ENCODE results near the gene CDC5L.

CDC5L gene

DNA sequence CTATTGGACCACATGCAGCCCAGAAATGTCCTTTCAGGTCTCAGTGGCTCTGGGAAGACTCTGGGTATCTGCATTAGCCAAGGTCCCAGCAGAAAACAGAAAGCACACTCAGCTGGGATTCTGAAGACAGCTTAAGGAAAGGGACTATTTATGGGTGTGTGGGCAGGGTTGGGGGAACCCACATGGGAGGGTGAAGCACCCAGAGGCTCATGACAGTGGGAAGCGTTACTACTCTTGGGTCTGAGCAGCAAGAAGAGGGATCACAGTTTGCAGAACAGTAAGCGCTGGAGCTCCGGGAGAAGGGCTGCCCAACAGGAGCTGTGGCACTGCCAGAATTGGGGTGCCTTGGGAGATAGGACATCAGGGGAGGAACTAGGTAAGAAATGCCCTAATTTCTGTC lies 12.4 kb upstream of the CDC5L start:
- DNase-seq, result no peak

GRCh38 chr6:44377484-44377883 lies 10.0 kb upstream of the CDC5L start:
- DNase-seq, result no peak

GRCh38 chr6:44377971-44378370 lies 9.5 kb upstream of the CDC5L start:
- no peak for DNase-seq

DNA sequence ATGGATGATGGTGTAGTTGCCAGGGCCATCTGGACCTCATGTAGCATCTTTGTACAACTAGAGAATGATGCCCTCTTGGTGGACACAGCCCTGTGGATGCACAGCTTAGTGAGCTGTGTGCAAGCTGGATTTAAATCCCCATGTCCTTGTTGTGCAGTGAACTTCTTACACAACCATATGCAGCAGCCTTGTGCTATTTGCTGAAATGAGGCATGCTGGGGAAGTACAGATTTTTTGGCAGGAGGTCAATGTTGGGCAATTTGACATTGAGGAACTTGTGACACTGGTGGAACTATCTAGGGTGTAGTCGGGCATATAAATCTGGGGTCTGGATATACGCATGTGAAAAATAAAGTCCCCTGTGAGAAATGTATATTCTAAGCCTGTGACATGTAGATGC lies 5.8 kb upstream of the CDC5L start:
- no peak for DNase-seq

GRCh38 chr6:44386364-44386928 lies 1.1 kb upstream of the CDC5L start:
- no peak for DNase-seq

DNA sequence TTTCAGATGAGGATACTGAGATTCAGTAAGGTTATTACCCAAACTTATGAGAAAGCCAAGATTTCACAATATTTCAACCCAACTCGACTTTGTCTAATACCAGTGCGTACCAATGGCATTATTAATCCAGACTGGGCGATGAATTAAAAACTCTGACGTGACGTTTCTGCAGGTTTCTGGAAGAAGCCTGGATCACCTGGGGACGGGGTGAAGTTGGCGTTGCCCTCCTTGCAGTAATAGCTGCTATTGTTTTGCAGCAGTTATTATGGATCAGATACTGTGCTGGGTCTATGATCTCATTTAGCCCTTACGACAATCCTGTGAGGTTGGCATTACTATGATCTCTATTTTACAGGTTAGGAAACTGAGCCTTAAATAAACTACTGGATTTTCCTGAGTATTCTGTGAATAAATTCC lies 569 bp upstream of the CDC5L start:
- DNase-seq, result no peak

GRCh38 chr6:44388135-44388487 lies 605 bp downstream of the CDC5L start:
- no peak for DNase-seq

DNA sequence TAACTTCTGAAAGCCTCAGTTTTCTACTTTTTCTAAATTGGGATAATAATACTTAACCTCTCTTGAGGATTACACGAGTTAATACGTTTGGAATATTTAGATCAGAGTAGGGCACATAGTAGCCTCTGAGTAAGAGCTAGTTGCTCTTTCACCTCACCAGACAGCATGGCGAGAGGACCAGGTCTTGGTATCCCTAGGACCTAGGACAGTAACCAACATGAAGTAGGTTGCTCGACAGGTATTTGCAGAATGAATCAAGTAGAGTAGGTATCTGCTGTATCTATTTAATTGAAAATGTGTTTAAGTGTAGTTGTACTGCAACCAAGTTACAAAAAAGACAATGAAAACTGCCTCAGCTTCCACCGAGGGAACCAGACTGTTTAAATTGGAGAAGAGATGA lies 1.4 kb downstream of the CDC5L start:
- DNase-seq, result no peak

- no peak for DNase-seq
These were observed 2.7 kb downstream of the CDC5L start for GRCh38 chr6:44390158-44390683.

DNA sequence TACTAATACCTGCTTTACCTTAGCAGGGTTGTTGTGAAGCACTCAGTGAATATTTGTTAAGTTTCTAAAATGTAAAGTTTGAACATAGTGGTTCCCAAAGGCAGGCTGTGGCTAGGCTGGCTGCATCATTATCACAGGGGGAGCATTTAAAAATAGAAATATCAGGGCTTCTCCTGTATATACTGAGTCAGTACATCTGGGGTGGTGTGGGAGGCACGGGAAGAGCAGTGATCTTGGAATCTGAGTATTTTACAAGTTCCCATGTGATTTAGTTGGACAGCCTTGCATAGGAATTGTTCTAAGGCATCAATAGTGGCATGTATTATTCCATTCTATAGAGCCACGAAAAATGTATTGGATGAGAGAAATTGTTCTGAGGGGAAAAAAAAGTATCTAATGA lies 8.0 kb downstream of the CDC5L start:
- DNase-seq, result no peak

- DNase-seq, result no peak
These were observed 9.5 kb downstream of the CDC5L start for GRCh38 chr6:44396968-44397367.

GRCh38 chr6:44397424-44398164 lies 10.1 kb downstream of the CDC5L start:
- DNase-seq, result no peak

GRCh38 chr6:44399991-44400390 lies 12.5 kb downstream of the CDC5L start:
- DNase-seq, result peak in 1 of 5 donors; percentile 37

DNA sequence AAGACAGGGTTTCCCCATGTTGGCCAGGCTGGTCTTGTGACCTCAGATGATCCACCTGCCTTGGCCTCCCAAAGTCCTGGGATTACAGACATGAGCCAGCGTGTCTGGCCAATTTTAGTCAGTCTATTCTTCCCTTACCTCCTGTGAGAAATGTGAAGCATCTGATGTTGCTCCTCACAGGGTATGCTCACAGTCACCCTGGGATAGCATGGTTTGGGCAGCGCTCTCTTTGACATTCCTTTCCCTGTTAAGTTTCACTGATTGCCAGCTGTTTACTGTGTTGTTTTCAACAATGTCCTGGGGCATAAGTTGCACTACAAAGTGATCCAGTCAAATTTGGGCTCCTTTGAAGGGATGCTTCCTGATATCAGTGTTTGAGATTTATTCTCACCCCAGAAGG lies 13.1 kb downstream of the CDC5L start:
- no peak for DNase-seq

DNA sequence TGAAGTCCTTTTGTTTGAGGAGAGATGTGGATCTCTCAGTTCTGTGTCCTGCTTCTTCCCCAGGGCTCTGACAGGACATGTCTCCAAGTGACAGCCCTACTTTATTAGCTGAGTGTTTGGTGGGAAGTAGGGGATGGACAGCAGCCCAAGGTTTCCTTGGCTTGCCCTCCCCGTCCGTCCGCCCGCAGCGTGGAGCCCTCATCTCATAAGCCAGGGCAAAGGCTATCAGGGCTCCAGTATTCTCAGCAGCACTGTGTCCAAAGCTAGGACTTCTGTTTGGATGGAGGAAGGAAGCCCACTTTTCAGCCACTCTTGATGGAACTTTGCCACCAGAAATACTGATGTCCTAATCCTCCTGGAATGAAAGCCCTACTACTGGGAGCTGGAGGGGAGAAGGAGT lies 13.6 kb downstream of the CDC5L start:
- no peak for DNase-seq

DNA sequence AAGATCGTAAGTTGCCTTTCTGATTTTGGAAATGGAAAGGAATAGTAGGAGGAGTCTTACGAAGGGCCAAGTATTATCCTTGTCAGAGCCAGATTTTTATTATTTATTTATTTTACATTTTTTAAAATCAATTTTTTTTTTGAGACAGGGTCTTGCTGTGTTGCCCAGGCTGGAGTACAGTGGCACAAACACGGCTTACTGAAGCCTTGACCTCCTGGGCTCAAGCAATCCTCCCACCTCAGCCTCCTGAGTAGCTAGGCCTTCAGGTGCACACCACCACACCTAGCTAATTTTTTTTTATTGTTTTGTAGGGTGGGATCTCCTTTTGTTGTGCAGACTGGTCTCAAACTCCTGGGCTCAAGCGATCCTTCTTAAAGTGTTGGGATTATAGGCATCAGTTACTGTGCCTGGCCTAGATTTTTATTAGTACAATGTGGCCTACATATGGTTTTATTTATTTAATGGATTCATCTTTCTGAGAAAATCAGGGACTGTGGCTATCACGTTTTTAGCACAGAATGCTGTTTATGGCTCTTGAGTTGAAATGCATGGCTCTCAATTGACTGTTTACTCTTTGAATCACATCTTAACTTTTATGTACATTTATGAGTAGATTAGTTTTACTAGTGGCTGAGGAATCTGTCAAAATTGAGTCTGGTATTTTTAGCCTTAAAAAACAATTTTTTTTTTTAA lies 16.7 kb downstream of the CDC5L start:
- DNase-seq, result no peak

DNA sequence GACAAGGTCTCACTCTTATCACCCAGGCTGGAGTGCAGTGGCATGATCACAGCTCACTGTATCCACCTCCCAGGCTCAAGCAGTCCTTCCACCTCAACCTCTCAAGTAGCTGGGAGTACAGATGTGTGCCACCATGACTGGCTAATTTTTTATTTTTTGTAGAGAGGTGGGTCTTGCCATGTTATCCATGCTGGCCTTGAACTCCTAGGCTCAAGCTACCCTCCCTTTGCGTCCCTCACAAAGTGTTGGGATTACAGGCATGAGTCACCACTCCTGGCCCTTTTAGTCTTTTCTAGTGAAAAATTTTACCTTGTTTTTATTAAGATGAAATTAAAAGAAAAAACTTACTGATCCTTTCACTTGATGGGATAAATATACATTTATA lies 17.2 kb downstream of the CDC5L start:
- no peak for DNase-seq

DNA sequence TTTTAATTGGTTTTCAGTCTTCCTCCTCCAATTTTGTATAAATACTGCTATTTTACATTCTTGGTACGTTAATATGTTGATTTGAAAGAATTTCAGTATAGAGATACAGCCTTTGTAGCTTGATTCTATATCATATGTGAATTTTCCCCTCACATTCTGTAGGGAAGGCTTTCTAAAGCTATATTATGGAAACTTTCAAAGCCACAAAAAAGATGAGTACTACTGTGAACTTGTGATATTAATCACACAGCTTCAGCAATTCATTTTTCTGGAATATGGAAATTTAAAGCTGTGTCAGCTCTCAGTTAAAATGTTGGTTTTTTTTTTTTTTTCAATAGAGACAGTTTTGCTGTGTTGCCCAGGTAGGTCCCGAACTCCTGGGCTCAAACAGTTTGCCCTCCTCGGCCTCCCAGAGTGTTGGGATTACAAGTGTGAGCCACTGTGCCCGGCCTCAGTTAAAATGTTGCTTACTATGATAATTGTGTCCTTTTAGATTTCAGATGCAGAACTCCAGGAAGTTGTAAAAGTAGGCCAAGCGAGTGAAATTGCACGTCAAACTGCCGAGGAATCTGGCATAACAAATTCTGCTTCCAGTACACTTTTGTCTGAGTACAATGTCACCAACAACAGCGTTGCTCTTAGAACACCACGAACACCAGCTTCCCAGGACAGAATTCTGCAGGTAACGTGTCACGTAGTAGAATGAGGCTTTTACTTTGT lies 20.6 kb downstream of the CDC5L start:
- no peak for DNase-seq

DNA sequence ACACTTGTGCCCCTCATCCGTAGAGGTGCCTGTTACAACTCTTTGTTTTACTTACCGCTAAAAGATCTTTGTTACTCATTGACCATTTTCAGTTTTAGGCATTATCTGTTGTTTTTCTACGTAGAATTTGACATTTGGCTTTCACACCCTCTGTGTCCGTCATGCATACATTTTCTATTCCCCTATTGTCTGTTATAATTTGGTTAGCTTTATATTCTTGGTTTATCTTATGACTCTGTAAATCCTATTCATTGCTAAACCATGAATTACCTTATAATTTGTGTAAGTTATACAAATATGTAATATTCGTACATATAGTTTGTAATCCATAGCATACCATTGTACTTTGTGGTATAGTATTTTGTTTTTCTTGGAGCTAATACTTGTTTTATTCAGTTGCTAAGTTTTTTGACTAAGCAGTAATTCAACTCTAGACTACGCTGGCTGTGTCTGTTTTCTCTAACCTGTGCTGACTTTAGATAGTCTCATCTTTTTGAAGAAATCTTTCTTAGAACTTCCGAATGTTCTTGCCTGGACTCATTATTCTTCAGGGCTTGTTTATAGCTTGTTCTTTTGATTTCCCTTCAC lies 21.8 kb downstream of the CDC5L start:
- DNase-seq, result no peak

DNA sequence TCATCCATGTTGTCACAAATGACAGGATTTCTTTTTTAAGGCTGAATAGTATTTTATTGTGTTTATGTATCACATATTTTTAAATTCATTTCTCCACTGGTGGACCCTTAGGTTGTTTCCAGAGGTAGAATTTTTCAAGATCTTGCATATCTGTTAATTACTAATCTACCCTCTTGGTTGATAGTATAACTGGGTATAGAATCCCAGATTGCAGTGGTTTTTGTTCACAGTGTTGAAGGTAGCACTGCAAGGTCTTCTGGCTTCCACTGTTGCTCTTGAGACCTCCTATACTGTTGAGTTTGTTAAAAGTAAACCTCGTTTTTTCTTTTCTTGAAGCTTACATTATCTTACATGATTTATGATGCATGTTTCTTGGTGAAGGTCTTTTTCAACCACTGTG lies 22.9 kb downstream of the CDC5L start:
- no peak for DNase-seq

- no peak for DNase-seq
These were observed 23.6 kb downstream of the CDC5L start for GRCh38 chr6:44411141-44411540.

DNA sequence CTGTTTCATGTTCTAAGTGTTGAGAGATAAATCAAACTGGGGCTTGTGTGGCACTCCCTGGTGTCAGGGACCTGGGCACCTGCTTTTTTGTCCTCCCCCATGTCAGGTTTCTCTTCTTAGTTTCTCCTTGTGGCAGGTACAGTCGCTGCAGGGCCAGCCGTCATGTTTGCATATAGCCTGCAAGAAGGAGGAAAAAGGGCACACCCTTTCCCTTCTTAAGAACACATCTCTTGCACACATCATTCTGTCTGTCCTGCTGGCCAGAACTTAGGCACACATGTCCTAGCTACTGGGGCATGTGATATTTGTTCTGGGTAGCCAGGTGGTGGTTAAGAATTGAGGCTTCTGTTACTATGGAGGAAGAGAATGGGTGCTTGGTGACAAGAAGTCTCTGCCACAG lies 27.9 kb downstream of the CDC5L start:
- DNase-seq, result no peak

DNA sequence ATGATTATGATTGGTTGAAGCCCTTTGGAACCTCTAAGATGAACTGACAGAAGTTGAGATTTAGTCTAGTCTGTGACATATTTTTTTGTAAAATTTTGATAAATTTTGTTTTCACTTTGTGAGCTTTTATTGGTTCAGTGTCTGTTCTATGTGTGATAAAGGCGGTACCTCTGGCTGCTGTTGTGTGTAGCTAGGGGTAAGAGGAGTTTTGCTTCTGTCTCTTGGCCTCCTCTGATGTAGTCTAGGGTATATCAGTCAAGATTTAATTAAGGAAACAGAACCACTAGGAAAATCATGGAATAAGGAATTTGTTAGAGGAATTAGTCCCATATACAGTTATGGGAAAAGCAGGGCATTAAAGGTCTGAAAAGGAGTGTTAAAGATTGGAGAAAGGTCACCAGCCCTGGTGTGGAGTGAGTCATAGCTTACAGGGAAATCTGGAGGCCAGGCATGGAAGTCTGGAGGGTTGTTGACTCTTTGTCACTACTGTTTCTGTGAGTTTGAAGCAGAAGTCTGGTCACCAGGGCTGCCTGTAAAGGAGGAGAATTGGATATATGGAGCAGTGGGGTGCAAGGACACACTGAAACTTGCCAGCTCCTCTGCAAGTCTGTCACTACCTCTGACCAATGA lies 28.5 kb downstream of the CDC5L start:
- no peak for DNase-seq
